Raji (cell line): Measurements from ENCODE around the gene DPRX.

Experiments used
- POLR2A ChIP-seq: IDR thresholded peaks from 2 replicates; pipeline ENCODE4 v1.6.1; 2011; ENCODE audit warnings: low read depth, low read length, control low read depth; ENCODE audit not compliant: insufficient read depth

DPRX gene, protein sequence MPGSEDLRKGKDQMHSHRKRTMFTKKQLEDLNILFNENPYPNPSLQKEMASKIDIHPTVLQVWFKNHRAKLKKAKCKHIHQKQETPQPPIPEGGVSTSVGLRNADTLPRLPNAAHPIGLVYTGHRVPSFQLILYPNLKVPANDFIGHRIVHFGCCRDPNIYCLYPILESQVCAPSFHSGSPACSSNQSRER

DNA sequence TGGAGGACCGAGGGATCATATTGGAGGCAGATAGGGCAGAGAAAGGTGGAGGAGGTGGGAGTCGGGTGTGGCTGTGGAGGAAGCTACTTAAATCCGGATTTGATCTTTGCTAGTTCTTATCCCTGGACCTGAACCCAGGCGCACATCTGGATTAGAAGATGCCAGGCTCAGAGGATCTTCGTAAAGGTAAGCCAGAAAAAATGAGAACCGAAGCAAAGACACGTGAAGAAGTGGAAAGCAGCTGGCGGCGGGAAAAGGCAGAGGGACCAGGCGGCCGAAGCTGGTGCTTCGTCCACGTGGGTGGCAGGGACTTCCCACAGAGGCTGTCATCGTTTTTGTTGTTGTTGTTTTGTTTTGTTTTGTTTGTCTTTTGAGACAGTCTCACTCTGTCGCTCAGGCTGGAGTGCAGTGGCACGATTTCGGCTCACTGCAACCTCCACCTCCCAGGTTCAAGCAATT, at the start of gene DPRX:
DPRX (plus strand) TSS at position 51 of the 459 bp plus-strand sequence; CDS start at position 159, 108 bp downstream.
- TF ChIP-seq POLR2A, result no peak

DNA sequence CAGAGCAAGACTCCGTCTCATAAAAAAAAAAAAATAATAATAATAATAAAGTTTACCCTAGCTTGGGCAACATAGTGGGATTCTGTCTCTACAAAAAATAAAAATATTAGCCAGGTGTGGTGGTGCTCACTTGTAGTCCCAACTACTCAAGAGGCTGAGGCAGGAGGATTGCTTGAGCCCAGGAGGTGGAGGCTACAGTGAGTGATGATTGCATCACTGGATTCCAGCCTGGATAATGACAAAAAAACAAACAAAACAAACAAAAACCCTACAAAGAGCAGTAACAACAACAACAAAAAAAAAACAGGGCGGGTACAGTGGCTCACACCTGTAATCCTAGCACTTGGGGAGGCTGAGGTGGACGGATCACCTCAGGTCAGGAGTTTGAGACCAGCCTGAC, 48.6 kb upstream of the DPRX start:
- no peak for TF ChIP-seq POLR2A

DNA sequence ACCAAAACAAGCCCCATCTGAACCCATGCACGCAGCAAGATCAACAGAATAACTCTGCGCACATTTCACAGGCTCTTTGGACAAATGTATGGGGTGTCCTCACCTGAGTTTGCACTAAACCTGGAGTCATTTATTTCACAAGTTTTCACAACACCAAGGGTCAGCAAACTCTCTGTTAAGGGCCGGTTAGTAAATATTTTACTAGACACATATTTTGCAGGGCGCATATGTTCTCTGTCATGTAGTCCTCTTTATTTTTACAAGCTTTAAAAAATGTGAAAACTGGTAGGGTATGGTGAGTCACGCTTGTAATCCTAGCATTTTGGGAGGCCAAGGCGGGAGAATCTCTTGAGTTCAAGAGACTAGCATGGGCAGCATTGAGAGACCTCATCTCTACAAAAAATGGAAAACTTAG, 45.5 kb upstream of the DPRX start:
- no peak for TF ChIP-seq POLR2A

DNA sequence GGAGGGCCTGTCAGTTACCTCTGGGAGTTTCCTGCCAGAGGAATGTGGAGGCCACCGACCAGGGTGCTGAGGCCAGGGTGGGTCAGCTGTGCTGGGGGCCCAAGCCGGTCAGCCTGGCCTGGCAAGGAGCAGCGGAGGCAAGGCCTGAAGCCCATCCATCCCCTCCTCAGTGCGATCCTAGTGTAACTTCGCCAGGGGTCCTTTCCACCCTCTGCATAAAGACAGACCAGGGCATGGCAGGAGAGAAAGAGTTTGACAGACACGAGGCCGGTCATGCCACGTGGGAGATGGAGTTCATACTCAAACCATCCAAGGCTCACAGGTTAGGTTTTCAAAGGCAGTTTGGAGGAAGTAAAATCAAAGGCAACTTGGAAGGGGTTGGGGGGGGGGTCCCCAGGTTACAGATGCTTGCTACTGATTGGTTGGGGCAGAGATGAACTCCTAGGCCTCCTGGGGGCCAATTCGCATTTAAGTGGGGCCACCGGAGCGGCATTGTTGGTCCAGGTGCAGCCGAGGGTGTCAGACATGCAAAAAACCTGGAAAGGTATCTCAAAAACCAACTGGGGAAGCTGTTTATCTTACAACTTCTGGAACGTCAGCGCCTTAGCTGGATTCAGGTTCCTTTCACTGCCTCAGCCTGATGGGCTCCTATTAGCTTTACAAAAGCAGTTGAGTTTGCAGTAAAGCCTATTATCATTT, 36.8 kb upstream of the DPRX start:
- no peak for TF ChIP-seq POLR2A

DNA sequence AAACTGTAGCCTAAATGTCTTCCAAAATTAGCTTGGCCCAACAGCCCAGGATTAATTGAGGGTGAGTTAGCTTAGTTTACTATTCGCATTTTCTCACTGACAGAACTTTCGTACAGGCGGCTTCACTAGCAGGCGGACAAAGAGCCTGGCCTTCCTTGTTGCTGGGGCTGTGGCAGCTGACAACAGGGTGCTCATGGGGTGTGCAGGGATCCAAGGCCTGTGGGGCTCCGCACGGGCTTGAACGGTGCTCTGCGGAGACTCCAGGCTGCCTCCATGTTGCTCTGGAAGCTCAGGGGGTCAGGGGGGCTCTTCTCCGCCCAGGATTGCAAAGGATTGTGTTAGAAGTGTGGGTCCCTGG, 36.3 kb upstream of the DPRX start:
- TF ChIP-seq POLR2A, result no peak

DNA sequence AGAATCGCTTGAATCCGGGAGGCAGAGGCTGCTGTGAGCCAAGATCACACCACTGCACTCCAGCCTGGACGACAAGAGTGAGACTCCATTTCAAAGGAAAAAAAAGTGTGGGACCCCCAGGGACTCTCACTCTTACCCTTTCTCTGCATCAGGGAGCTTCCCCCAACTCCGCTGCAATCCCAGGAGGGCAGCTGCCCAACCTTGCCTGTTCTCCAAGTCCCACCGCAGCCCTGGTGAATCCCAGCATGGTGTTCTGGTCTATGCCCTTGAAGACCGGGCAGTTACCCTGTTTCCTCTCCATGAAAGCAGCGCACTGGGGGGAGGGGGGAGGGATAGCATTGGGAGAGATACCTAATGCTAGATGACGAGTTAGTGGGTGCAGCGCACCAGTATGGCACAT, 35.7 kb upstream of the DPRX start:
- no peak for TF ChIP-seq POLR2A

DNA sequence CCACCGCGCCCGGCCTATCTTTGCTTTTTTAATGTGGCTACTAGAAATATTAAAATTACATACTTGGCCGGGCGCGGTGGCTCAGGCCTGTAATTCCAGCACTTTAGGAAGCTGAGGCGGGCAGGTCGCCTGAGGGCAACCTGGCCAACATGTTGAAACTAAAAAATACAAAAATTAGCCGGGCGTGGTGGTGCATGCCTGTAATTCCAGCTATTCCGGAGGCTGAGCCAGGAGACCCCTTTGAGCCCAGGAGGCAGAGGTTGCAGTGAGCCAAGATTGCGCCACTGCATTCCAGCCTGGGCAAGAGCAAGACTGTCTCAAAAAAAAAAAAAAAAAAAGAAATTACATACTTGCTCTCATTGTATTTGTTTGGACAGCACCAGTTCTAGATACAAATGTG, 34.8 kb upstream of the DPRX start:
- no peak for TF ChIP-seq POLR2A

DNA sequence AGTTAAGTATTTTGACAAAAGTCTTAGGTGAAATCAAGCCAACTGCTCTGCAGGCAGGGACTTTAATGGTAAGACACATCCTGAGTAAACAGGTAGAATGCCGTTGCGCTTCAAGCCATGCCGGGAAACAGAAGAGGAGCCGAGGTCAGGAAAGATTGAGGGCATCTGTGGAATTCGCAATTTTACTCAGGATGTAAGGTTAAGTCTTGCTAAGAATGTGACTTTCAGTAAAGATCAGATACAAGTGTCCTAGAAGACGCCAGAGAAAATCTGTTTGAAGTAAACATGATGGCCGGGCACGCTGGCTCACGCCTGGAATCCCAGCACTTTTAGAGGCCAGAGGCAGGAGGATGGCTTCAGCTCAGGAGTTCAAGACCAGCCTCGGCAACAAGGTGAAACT, 33.4 kb upstream of the DPRX start:
- no peak for TF ChIP-seq POLR2A

DNA sequence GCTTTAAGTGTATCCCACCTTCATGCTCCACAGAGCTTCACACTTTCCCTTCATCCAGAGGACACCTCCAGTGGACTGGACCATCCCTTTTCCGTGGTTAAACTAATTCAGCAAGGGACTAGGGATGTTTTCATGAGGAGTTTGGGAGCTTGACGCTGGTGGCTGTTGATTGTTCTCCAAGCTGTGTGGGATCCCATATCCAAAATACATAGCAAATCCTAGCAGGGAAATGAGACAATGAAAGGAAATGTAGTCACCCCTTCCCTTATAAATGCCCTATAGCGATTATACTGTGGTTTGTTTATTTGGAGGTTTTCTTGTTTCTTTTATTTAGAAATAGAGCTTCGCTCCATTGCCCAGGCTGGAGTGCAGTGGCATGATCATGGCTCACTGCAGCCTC, 31.6 kb upstream of the DPRX start:
- no peak for TF ChIP-seq POLR2A

DNA sequence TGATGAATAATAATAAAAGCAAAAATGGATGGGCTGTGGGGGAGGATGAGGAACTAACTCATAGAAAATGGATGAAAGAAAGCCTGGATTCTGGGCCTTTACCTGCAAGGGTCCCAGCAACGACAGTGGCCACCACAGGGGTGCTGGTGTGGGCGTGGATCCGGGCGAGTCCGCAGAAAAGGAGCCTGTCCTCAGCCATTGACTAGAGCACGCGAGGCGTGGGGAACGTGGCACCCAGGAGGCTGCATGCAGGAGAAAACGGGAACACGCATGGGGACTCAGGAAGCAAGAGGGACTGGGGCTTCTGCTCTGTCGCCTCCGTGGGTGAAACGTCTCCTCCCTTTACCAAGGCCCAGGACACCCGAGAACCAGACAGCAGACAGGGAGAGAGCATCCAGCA, 25.8 kb upstream of the DPRX start:
- no peak for TF ChIP-seq POLR2A

DNA sequence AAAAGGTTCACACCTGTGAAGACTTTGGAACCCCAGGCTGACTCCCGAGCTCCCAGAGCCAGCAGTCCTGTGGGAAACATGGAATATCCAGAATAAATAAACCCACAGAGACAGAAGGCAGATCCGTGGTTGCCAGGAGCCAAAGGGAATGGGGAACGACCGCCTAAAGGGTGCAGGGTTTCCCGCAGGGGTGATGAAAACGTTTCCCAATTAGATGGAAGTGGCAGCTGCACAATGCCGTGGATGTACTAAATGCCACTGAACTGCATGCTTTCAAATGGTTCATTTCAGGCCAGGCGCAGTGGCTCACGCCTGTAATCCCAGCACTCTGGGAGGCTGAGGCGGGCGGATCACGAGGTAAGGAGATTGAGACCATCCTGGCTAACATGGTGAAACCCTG, 23.4 kb upstream of the DPRX start:
- TF ChIP-seq POLR2A, result no peak

DNA sequence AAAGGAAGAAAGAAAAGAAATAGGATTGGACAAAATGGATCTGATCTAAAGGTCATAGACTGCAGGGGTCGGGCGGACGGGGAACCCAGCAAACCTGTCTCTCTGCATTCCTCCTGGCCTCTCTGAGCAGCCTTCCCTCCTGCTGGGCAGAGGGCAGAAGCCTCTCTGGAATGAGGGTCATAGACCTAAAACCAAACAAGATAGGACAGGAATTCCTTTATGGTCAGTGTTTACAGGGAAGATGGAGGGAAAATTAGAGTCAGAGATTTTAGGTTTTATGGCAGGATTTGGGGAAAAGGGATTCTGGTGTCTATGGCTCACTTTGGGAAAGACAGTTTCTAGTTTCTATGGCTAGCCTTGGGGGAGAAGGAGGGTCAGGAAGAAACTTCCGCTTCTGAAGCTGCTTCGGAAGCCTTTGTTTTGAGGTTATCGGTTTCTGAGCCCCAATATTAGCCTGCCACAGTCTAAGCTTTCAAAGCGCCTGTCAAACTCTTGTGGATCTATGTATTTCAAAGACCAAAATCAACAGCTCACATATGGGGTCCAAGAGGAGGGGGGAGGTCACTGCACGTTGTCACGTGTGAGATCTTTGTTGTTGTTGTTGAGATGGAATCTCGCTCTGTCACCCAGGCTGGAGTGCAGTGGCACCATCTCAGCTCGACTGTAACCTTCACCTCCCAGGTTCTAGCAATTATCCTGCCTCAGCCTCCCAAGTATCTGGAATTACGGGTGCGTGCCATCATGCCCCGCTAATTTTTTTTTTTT, 18.9 kb upstream of the DPRX start:
- TF ChIP-seq POLR2A, result no peak

DNA sequence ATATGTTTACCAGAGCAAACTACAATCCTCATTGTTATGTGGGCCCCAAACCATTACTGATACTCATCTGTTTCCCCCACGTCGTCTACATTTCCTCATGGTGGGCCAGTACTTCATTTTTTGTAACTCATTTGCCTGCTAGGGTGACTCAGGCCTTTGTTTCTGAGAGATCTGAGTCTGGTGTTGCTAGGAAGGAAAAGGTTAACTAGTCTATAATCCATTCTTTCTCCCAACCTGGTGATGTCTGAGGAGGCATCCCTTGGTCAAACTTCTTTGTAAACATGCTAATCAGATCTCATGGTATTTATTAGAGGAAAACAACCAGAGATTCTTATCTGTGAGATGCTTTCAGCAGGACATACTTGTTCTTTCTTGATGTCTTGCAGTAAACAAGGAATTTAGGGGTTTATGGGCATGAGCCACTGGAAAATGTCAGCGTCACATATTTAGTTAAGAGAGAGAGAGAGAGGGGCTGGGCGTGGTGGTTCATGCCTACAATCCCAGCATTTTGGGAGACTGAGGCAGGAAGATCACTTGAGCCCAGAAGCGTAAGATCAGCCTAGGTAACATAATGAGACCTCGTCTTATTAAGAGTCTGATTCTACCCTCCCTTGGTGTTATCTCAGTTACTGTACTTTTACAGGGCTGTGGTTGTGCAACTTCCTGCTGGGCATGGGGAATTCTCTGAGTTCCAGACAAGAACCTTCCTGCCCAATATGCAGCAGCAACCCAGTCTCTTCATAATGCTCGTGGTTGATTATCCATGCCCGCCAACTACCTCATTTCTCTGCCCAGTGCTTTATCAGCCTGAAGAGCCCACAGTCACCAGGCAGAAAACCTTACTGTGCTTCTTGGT, 9.7 kb upstream of the DPRX start:
- TF ChIP-seq POLR2A, result no peak

DNA sequence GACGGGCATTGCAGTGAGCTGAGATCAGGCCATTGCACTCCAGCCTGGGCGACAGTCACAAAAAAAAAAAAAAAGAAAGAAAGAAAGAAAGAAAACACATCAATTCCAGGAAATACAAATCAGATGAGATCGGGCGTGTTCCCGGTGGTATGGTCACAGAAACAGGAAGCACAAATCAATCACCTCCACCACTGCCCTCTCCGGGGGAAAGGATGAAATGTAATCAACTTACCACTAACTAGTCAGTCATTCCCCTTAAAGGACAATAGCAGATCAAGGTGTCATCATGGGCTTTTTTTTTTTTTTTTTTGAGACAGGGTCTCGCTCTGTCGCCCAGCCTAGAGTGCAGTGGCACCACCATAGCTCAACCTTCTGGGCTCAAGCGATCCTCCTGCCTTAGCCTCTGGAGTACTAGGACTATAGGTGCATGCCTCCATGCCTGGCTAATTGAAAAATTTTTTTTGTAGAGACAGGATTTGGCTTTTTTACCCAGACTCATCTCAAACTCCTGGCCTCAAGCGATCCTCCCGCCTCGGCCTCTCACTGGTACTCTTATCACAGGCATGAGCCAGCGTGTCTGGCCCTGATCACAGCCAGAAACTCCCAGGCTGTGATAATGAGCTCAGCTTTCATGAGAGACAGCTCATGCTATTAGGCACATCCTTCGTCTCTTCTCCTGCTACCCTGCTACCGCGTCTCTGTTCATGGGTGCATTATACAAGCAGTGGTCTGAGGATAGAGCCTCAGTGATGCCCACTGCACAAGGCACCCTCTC, 6.8 kb upstream of the DPRX start:
- no peak for TF ChIP-seq POLR2A
